ENCODE measurements around the gene GPR137. TPM values are rescaled to one million over a fixed set of nuclear protein-coding genes. Genes with fewer than 3 reads are reported as not detected.

GPR137 gene
- total and polyA plus RNA-seq, 10 of the 15 experiments (the other 5 are each of a cell fraction or from before 2014, with no cell fraction given), result 0.37 to 29.2 (median 13.8) TPM

- POLR2A ChIA-PET, result interaction anchor here (1.1 to 5.8 kb wide), 3 partner anchors 30 to 95 kb away, joined by 4 to 70 read pairs (median 61); partner anchors contain the start of gene FERMT3
- in situ Hi-C loops (cut with MboI), result loop anchor here (5.0 kb wide), 1 partner anchor 98 kb away; no protein-coding TSS in a partner anchor
- intact Hi-C loops (cut with micrococcal nuclease; ENCODE audit: unreplicated experiment), result loop anchor here (2.0 to 5.0 kb wide), 2 partner anchors 49 to 628 kb away; partner anchors contain the start of genes ATL3 and PLCB3
- no peak for FAIRE-seq
- peaks cover 17 to 27% of the 10 kb centered on the region in 2 experiments for H3K27me3 ChIP-seq (replicated peaks in 1 of 2; ENCODE audit: control insufficient read depth in 2 of 2, insufficient read depth in 2 of 2, low read length in 1 of 2)
- WGBS (ENCODE audit: insufficient coverage, insufficient replicate concordance, low lambda C conversion rate, missing lambda C conversion rate), result 5% methylated on average over 44 of the region's 54 CpGs
- H3K36me3 ChIP-seq (ENCODE audit: control insufficient read depth in 2 of 2, insufficient read depth in 2 of 2, low read length in 1 of 2), result no peaks in the 10 kb centered on the region
- CTCF ChIA-PET, result interaction anchor here (0.7 to 5.8 kb wide), 22 partner anchors 7 to 152 kb away, joined by 3 to 238 read pairs (median 7); partner anchors contain the start of genes BAD, CCDC88B, FERMT3 and GPR137
- no peaks in the 10 kb centered on the region; the same call in 1 of the 2 replicates for H4K20me1 ChIP-seq (ENCODE audit: control insufficient read depth, insufficient read depth)
- H3K4me2 ChIP-seq (ENCODE audit: control insufficient read depth, insufficient read depth), result peak within 1 kb of the TSS; percentile 84
- ATAC-seq, result no peak
- H2AFZ ChIP-seq (ENCODE audit: control insufficient read depth, low read depth, low read length), result peak within 1 kb of the TSS; percentile 51
- no TSS peak for BruUV-seq (replicated peaks)
- SMC1A ChIA-PET (ENCODE audit: uncharacterized antibody, unreplicated experiment), result interaction anchor here (1.1 to 5.7 kb wide), 5 partner anchors 15 to 94 kb away, joined by 5 to 98 read pairs (median 7); partner anchors contain the start of genes BAD, FERMT3 and GPR137
- H3K27ac ChIP-seq (ENCODE audit: control insufficient read depth, insufficient read depth), result no peak within 1 kb of the TSS
- H3K4me1 ChIP-seq (ENCODE audit: control insufficient read depth, insufficient read depth, low read length), result peaks cover 21% of the 10 kb centered on the region
- no peak for TF ChIP-seq TBL1XR1 (IDR thresholded peaks at IDR 0.05; ENCODE audit: low read depth, low read length)
- TF ChIP-seq NRF1 (conservative IDR thresholded peaks at IDR 0.05; ENCODE audit: low read depth, low read length), result no peak
- peak; percentile 54 for TF ChIP-seq SUZ12 (IDR thresholded peaks at IDR 0.05; ENCODE audit: unreplicated experiment)
- TF ChIP-seq ZNF274 (IDR thresholded peaks at IDR 0.05; ENCODE audit: insufficient read depth, insufficient read length), result no peak
- H3K9ac ChIP-seq (ENCODE audit: control insufficient read depth, insufficient read depth, low read length), result no peak within 1 kb of the TSS; the same call in 1 of the 2 replicates
- H3K79me2 ChIP-seq (ENCODE audit: control insufficient read depth, insufficient read depth, low read length), result no peaks in the 10 kb centered on the region
- H3K9me3 ChIP-seq (replicated peaks; ENCODE audit: control insufficient read depth, insufficient read depth, low read length), result no peaks in the 10 kb centered on the region
- peak within 1 kb of the TSS; percentile 16; the same call in 1 of the 2 replicates for H3K4me3 ChIP-seq
- RAD21 ChIA-PET (ENCODE audit: unreplicated experiment), result interaction anchor here (0.6 to 5.8 kb wide), 12 partner anchors 15 to 113 kb away, joined by 3 to 125 read pairs (median 7); partner anchors contain the start of genes BAD, FERMT3, FKBP2 and GPR137
- no peak for DNase-seq (ENCODE audit: low read depth, low spot score)
Observed at GRCh38 chr11:64299847-64300648, 14.4 kb downstream of the GPR137 start, which contains the start of gene CATSPERZ. Gene CATSPERZ (plus strand): TSS chr11:64300358. CDS start chr11:64300411, 53 bp downstream.
